ENCODE data around the gene FRMD1.
"Not testable (repeated sequence)": the region's sequence is repeated elsewhere in the genome, so short reads cannot be mapped to it uniquely, and the experiment has no call there.

The FRMD1 gene

GRCh38 chr6:168093634-168094033 is 14.6 kb upstream of the FRMD1 start:
- no peak for DNase-seq

DNA sequence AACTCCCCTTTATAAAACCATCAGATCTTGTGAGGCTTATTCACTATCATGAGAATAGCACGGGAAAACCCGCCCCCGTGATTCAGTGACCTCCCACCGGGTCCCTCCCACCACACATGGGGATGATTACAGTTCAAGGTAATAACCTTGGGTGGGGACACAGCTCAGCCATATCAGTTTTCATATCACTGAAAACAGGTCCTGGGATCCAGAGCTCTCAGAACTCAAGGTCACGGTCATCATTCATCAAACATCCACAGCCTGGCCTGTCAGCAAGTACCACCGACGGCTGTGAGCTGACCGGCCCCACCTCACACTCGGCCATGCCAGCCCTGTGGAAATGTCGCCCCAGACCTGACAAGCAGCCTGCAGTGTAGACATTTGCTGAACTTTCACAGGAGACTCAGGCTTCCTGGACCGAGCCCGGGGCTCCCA is 14.1 kb upstream of the FRMD1 start:
- no peak for DNase-seq

GRCh38 chr6:168092541-168092940 is 13.5 kb upstream of the FRMD1 start:
- no peak for DNase-seq

GRCh38 chr6:168091381-168092264 is 12.6 kb upstream of the FRMD1 start:
- no peak for DNase-seq

DNA sequence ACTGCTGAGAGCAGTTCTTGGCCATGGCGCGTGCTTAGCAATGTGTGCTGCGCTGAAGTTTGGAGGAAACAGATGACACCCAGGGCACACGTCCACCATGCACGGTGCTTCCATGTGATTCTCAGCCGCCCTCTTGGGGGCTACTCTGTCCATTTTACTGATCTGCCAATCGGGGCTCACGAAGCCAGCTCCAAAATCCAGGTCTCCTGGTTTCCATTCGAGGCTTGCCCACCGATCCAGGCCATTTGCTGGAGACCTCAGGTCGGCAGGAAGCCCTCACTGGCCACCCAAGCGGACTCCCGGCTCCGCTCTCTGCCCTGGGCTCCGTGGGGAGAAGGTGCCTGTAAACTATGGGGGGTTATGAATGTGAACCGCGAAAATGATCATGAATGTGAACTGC is 11.7 kb upstream of the FRMD1 start:
- DNase-seq, result no peak

GRCh38 chr6:168090064-168090690 is 11.2 kb upstream of the FRMD1 start:
- DNase-seq, result no peak

GRCh38 chr6:168089186-168090063 is 10.4 kb upstream of the FRMD1 start:
- no peak for DNase-seq

GRCh38 chr6:168088161-168089053 is 9.4 kb upstream of the FRMD1 start:
- DNase-seq, result no peak

- DNase-seq, result no peak
Measured at GRCh38 chr6:168087436-168088160, 8.6 kb upstream of the FRMD1 start.

DNA sequence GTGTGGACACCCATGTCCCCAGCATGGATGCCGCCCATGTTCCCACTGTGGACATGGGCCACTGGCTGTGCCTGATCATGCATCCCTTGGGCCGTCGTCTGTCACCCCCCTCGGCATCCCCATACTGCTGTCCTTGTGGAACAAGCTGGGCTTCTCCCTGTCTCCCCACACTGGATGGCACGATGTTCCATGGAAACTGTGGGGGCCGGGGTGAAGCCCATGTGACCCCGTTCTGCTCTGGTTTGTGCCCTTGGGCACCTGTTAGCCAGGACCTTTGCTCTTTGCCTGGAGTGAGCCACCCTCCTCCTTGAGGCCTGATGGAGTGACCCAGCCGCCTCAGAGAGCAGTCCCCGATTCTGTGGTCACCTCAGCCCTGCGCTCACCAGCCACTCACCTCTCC is 7.6 kb upstream of the FRMD1 start:
- no peak for DNase-seq

DNA sequence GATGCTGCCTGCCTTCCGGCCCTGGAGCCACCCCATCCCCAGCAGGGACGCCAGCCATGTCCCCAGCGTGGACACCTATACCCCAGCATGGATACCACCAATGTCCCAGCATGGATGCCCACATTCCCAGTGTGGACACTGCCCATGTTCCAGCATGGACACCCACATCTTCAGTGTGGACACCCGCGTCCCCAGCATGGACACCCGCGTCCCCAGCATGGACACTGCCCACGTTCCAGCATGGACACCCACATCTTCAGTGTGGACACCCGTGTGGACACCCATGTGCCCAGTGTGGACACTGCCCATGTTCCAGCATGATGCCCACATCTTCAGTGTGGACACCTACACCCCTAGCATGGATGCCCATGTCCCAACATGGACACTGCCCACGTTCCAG is 7.1 kb upstream of the FRMD1 start:
- DNase-seq, result no peak

GRCh38 chr6:168084465-168085160 is 5.6 kb upstream of the FRMD1 start:
- DNase-seq, result no peak

DNA sequence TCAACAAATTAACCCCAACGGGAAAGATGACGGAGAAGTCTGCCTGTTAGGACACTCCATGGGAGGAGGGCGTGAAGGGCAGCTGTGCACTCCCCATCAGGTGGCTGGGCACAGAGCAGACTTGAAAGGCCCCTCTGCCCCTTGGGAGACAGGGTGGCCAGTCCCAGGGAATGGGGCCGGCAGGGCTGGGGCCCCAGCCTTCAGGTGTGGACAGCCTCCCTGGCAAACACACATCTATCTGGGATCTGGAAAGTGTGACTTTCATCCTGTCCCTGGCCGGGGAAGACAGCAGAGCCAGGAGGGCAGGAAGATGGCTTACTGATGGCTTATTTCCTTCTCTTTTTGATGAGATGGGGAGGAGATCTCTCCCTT is 4.5 kb upstream of the FRMD1 start:
- no peak for DNase-seq

DNA sequence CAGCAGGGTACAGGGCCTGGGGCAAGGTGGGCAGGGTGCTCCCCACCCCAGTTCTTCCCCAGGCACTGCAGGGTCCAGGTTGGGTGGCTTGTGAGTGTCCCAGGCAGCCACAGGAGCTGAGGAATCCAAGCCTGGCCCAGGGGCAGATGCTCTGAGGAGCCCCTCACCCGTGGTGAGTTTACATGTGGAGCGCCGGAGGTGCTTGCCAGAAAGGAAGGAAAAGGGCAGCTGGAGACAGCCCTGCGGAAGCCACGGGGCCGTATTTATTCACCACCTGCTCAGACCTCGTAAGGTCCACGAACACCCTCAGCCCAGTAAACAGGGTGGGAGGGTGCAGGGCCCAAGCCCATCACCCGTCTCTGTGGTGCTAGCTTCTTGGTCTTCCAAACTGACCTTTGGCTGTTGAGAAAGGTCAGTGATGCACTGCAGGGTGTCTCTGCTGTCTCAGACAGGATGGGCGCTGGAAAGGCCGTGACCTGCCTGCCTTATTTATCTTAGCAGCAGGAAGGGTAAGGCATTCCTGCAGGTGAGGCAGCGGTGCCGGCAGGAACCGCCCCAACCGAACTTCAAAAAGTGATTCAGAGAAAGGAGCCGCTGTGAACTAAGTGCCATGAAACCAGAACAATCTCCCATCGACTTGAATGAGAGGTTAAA is 4.0 kb upstream of the FRMD1 start:
- DNase-seq, result no peak

DNA sequence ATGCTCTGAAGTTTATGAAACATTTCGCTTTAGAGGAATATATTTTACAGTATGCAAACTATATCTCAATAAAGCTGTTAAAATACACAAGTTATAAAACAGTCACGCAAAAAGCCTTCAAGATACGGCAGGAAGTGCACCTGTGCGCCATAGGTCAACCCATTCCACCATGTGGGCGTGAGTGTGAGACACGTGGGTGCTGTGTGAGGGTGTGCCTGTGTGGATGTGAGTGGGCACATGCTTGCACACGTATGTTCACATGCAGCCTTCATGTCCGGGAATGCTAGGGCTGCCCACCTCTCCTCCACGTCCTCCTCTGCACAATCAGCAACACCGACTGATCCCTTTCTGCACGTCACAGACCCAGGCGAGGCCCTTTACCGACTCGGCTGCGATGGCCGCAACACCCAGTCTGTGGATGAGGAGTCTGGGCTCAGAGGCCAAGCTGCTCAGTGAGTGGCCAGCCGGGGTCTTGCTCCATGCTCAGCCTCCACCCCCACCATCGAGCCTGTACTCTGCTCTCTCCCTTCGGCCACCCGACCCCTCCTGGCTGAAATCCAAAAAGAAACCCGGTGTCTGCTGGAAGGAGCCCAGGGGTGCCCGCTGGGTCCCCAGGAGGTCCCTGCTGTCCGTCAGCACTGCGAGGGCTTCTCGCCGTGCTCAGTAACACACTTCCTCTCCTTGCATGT is 3.0 kb upstream of the FRMD1 start:
- DNase-seq, result no peak

GRCh38 chr6:168080393-168081077 is 1.5 kb upstream of the FRMD1 start:
- DNase-seq, result no peak

DNA sequence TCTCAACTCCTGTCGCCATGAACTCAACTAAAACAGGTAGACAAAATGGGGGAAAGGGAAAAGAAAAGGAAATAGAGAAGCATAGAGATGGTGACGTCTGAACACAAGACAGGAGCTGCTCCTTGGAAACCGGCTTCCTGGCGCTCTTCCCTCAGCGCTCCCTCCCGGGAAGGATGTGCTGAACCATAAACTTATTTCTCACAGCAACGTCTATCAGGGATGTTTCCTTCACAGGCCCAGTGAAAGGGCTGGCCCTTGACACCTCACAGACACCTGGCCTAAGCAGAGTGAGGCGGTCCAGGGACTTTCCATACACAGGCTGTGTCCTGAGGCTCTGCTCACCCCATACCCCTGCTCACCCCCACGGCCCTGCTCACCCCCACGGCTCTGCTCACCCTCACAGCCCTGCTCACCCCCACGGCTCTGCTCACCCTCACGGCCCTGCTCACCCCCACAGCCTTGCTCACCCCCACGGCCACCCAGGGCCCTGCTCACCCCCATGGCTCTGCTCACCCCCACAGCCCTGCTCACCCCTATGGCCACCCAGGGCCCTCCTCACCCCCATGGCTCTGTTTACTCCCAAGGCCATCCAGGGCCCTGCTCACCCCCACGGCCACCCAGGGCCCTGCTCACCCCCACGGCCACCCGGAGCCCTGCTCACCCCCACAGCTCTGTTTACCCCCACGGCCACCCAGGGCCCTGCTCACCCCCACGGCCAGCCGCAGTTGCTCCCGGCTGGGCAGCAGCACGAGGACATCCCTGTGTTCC is 653 bp downstream of the FRMD1 start:
- DNase-seq, result no peak

GRCh38 chr6:168077401-168077800 is 1.6 kb downstream of the FRMD1 start:
- DNase-seq, result not testable (repeated sequence)

Measured in activated CD8-positive, alpha-beta memory T cell treated with anti-CD3 and anti-CD28 coated beads, Interleukin-2, amount 50 U/mL, for 4 hours (primary cell).